ENCODE data around the gene LAMA2. TPM values are rescaled to one million over a fixed set of nuclear protein-coding genes. Genes with fewer than 3 reads are reported as not detected.

LAMA2 gene
- total RNA-seq, 4 donors from 2014 or later = 203 to 339 (median 275) TPM

DNA sequence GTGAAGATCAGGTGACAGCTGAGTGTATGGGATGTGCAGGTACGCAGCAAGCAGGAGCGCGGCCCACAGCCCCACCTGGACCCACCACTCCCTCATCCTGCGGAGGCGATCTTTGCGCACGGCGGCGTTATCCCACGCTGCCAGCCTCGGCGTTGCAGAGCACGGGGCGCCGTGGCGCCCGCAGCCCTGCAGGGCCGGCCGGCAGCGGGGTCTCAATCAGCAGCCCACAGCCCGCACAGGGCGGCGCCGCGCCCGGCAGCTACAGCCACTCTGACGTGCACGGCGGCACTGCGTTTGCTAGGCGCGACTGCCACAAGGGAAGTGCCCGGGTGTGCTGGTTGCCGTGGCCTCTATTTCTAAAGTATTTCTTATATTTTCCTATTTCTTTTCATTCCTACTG is 46.9 kb downstream of the LAMA2 start:
- Histone ChIP-seq H3K4me3 (no peak overlapping the region), H3K4me1 (peaks cover 0 to 5% (median 0%) of the 10 kb centered on the region in 4 donors), H3K9me3 (peaks cover 0 to 3% (median 0%) of the 10 kb centered on the region in 4 donors), H3K36me3 (peaks cover 0 to 28% (median 0%) of the 10 kb centered on the region in 3 donors), H3K27me3 (no peaks in the 10 kb centered on the region), H3K27ac (no peak overlapping the region)
- DNase-seq (ENCODE audit: low spot score in 2 of 2) = no peak
- no peak for TF ChIP-seq POLR2A (IDR thresholded peaks at IDR 0.05)
- TF ChIP-seq, protein P1, sequence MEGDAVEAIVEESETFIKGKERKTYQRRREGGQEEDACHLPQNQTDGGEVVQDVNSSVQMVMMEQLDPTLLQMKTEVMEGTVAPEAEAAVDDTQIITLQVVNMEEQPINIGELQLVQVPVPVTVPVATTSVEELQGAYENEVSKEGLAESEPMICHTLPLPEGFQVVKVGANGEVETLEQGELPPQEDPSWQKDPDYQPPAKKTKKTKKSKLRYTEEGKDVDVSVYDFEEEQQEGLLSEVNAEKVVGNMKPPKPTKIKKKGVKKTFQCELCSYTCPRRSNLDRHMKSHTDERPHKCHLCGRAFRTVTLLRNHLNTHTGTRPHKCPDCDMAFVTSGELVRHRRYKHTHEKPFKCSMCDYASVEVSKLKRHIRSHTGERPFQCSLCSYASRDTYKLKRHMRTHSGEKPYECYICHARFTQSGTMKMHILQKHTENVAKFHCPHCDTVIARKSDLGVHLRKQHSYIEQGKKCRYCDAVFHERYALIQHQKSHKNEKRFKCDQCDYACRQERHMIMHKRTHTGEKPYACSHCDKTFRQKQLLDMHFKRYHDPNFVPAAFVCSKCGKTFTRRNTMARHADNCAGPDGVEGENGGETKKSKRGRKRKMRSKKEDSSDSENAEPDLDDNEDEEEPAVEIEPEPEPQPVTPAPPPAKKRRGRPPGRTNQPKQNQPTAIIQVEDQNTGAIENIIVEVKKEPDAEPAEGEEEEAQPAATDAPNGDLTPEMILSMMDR (IDR thresholded peaks at IDR 0.05) = no peak
- no peak for TF ChIP-seq EP300 (IDR thresholded peaks at IDR 0.05)
- 66 to 67% methylated on average over 28 to 34 of the region's 34 CpGs for WGBS, 2 donors

DNA sequence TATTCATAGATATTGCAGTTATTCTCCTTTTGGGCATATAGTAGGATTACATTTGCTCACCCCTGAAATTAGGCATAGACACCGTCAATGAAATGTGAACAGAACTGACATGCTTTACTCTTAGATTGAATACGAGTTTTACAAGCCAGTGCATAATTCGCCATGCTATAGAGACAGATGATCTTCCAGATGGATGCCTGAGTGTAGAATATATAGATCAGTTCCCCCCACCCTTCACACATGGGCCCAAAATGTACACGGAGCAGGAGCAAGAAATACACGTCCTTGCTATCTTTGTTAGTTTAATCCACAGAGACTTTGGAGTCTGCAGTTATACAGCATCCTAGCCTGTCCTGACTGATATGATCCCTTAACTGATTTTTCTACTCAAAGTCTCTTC is 47.4 kb downstream of the LAMA2 start:
- TF ChIP-seq POLR2A (IDR thresholded peaks at IDR 0.05) = no peak
- no peak for TF ChIP-seq EP300 (IDR thresholded peaks at IDR 0.05)
- TF ChIP-seq, protein P1 (IDR thresholded peaks at IDR 0.05) = no peak
- Histone ChIP-seq H3K4me1 (peaks cover 0 to 5% (median 0%) of the 10 kb centered on the region in 4 donors), H3K27me3 (no peaks in the 10 kb centered on the region), H3K4me3 (no peak overlapping the region), H3K36me3 (peaks cover 0 to 32% (median 0%) of the 10 kb centered on the region in 3 donors), H3K9me3 (peaks cover 0 to 3% (median 0%) of the 10 kb centered on the region in 4 donors), H3K27ac (no peak overlapping the region)
- DNase-seq (ENCODE audit: low spot score in 2 of 2) = no peak
- WGBS, 2 donors = 78 to 79% methylated on average over 5 of the region's 5 CpGs

DNA sequence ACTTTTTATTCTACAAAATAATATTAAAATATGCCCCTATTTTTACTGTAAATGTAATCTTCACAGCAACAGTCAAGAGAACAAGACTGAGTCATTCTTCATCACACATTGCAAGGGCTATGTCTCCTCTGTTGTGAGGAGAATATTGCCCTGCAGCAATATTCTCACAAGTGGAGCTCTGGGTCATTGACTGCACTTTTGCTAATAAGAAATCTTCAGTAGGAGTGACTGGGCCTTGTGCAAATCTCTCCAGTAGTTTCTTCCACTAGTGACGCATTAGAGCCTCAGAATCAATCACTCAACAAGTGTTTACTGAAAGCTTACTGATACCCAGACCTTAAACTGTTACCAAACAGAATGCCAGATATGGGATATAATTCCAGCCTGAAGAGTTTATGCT is 49.1 kb downstream of the LAMA2 start:
- Histone ChIP-seq H3K4me3 (no peak overlapping the region), H3K4me1 (peaks cover 0 to 5% (median 0%) of the 10 kb centered on the region in 4 donors), H3K27me3 (no peaks in the 10 kb centered on the region), H3K27ac (no peak overlapping the region), H3K9me3 (peaks cover 0 to 3% (median 0%) of the 10 kb centered on the region in 4 donors), H3K36me3 (peaks cover 0 to 34% (median 0%) of the 10 kb centered on the region in 3 donors)
- 43 to 90% methylated on average over 1 of the region's 1 CpG for WGBS, 2 donors
- DNase-seq (ENCODE audit: low spot score in 2 of 2) = no peak
- TF ChIP-seq POLR2A (IDR thresholded peaks at IDR 0.05) (no peak), EP300 (IDR thresholded peaks at IDR 0.05) (no peak)
- TF ChIP-seq, protein P1 (IDR thresholded peaks at IDR 0.05) = no peak

DNA sequence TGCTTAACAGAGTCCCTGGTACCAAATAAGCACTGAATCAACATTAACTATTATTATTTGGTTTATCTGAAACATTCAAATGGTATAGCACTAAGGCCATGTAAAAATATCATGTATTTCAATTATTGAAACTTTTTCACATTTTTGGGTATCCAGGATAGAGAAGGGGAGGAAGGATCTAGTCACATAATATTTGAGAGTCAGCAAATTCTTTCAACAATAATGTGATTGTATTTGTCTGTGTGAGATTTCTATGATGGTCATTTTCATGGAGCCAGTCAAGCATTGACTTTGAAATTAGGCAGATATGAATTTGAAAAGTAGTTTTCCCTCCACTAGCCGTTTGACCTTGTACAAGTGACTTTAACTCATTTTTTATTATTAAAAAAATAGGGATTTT is 67.9 kb downstream of the LAMA2 start:
- H3K27me3 ChIP-seq = no peaks in the 10 kb centered on the region
- no peak overlapping the region for H3K4me3 ChIP-seq
- no peak overlapping the region for H3K27ac ChIP-seq
- 31 to 37% methylated on average over 1 of the region's 1 CpG for WGBS, 2 donors
- DNase-seq (ENCODE audit: low spot score in 2 of 2) = no peak
- no peaks in the 10 kb centered on the region for H3K36me3 ChIP-seq
- H3K4me1 ChIP-seq = peaks cover 0 to 18% (median 0%) of the 10 kb centered on the region in 4 donors
- TF ChIP-seq EP300 (IDR thresholded peaks at IDR 0.05) (no peak), POLR2A (IDR thresholded peaks at IDR 0.05) (no peak)
- TF ChIP-seq, protein P1 (IDR thresholded peaks at IDR 0.05) = no peak
- no peaks in the 10 kb centered on the region for H3K9me3 ChIP-seq

DNA sequence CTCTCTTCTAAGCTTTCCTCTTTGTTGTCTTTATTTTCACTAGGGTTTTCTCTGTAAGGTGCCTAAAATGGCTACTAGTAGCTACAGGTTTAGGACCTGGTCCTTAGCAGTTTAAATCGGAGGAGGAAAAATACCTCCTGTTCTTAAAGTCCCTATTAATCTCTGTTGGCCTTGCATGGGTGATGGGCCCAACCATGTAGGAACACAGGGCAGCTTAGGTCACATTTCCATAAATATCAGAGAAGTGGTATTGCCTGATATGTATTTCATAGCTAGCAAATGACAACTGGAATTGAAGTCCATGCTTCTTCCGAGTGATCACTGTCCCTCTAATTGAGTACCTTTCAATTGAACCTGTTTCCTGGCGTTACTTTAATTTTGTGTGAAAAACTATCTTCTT is 70.0 kb downstream of the LAMA2 start:
- Histone ChIP-seq H3K9me3 (no peaks in the 10 kb centered on the region), H3K36me3 (no peaks in the 10 kb centered on the region), H3K27ac (no peak overlapping the region), H3K4me3 (no peak overlapping the region), H3K4me1 (peaks cover 0 to 33% (median 0%) of the 10 kb centered on the region in 4 donors), H3K27me3 (no peaks in the 10 kb centered on the region)
- no peak for DNase-seq (ENCODE audit: low spot score in 2 of 2)
- no peak for TF ChIP-seq EP300 (IDR thresholded peaks at IDR 0.05)
- TF ChIP-seq, protein P1 (IDR thresholded peaks at IDR 0.05) = no peak
- TF ChIP-seq POLR2A (IDR thresholded peaks at IDR 0.05) = no peak
- WGBS, 2 donors = 92 to 93% methylated on average over 3 of the region's 3 CpGs
